Lung (tissue), 12 donors: ENCODE results near the gene PSEN2. TPM values are rescaled to one million over a fixed set of nuclear protein-coding genes. Genes with fewer than 3 reads are reported as not detected.

ENCODE experiments used
- ATAC-seq: fragments of 200-7000 bp; cut with Tn5 transposase; one replicate; pipeline ENCODE4 v1.9.1; 2020; ENCODE audit warnings: moderate number of reproducible peaks; ENCODE audit not compliant: insufficient read depth, low FRiP score
- DNase-seq, 3 donors: peaks; one replicate each; pipeline ENCODE4 v3.0.0-alpha.2; 2013 to 2017
- H3K27ac ChIP-seq, 2 donors: one replicate each; pipeline ENCODE4 v1.5.1; 2013; ENCODE audit warnings: mild to moderate bottlenecking in 2 of 2, moderate library complexity in 2 of 2, control low read depth in 1 of 2, inconsistent platforms in 1 of 2, low read depth in 1 of 2, low read length in 1 of 2
- H3K27me3 ChIP-seq, 3 donors: one replicate each; pipeline ENCODE4 v1.5.1; 2013; ENCODE audit warnings: low read length in 2 of 3; ENCODE audit not compliant: control insufficient read depth in 3 of 3, insufficient read depth in 3 of 3
- H3K36me3 ChIP-seq, 4 donors: one replicate each; pipeline ENCODE4 v1.5.1; 2013; ENCODE audit warnings: low read length in 4 of 4, mild to moderate bottlenecking in 1 of 4, moderate library complexity in 1 of 4; ENCODE audit not compliant: control insufficient read depth in 4 of 4, insufficient read depth in 4 of 4
- H3K4me1 ChIP-seq, 5 donors: one replicate each; pipeline ENCODE4 v1.5.1; 2013; ENCODE audit warnings: low read length in 5 of 5, mild to moderate bottlenecking in 2 of 5, moderate library complexity in 1 of 5; ENCODE audit not compliant: control insufficient read depth in 5 of 5, insufficient read depth in 5 of 5
- H3K4me3 ChIP-seq: one replicate; pipeline ENCODE4 v1.5.1; 2013; ENCODE audit warnings: mild to moderate bottlenecking, control low read depth, moderate library complexity
- H3K9ac ChIP-seq, 2 donors: one replicate each; pipeline ENCODE4 v1.5.1; 2013; ENCODE audit warnings: low read length in 2 of 2, control low read depth in 1 of 2; ENCODE audit not compliant: insufficient read depth in 1 of 2
- H3K9me3 ChIP-seq, 4 donors: one replicate each; pipeline ENCODE4 v1.5.1; 2013; ENCODE audit warnings: low read length in 3 of 4, mild to moderate bottlenecking in 1 of 4, moderate library complexity in 1 of 4; ENCODE audit not compliant: control insufficient read depth in 4 of 4, insufficient read depth in 3 of 4
- WGBS, 2 donors: extraction: QIAGEN DNeasy Blood & Tissue Kit; methylation state at CpG; one replicate each; pipeline ENCODE4 v1.1.7; 2013; 5-methylcytosine and 5-hydroxymethylcytosine counted together
- polyA plus RNA-seq, 2 donors: library from polyadenylated mRNA; stranded (reverse); fragments of 200-250 nt; gene quantifications; one replicate each; pipeline ENCODE4 v1.2.1, GENCODE V29; 2013
- total RNA-seq, 2 donors: library from RNA; depleted of rRNA in 1 of 2; stranded (reverse); fragments of >200 nt in 1 of 2; gene quantifications; one replicate each; pipeline ENCODE4 v1.2.1, GENCODE V29; 2014 to 2021
- TF ChIP-seq, protein P1 (sequence below): IDR thresholded peaks from 2 replicates; pipeline ENCODE4 v1.5.1; 2012; ENCODE audit warnings: mild to moderate bottlenecking; ENCODE audit errors: control extremely low read depth, extremely low read depth
- donor health status: control.
- donor health status: control.
- donor health status: Bipolar disorder and iron deficiency.
- donor health status: healthy.
- donor health status: DM: yes; HTN: yes; CAD: no.

Gene PSEN2
- total and polyA plus RNA-seq, 4 donors = 16.4 to 28.1 (median 18.7) TPM

DNA sequence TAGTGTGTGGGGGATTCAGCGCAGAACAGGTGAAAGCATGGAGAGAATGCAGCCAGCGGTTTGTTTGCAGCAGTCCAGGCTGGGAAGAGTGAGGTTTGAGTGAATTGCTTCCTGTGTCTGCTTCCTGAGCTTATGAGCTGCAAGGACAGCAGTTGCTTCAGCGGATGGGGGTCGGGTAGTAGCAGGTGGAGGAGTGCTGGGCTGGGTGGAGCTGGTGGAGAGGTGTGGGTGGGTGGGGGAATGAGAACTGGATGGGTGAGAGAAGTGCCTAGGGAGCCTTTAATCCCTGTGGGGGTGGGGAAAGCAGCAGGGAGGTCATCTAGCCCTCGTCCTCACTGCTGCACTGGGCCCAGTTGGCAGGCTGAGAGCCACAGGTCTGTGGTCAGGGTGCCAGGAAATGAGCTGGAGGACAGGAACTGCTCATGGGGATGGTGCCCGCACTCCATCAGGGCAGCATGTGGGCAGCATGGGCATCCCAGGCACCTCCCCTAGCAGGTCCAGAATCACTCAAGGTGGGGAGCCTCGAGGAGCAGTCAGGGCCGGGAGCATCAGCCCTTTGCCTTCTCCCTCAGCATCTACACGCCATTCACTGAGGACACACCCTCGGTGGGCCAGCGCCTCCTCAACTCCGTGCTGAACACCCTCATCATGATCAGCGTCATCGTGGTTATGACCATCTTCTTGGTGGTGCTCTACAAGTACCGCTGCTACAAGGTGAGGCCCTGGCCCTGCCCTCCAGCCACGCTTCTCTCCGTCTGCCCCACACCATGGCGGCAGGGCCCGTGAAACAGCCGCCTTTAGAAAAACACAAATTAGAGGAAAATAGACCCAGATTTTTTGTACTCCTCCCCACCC is 14.8 kb downstream of the PSEN2 start:
- Histone ChIP-seq H3K9me3 (peaks cover 0 to 2% (median 0%) of the 10 kb centered on the region in 4 donors), H3K27ac (no peak overlapping the region), H3K27me3 (no peaks in the 10 kb centered on the region), H3K9ac (no peak overlapping the region), H3K4me1 (peaks cover 4 to 34% (median 12%) of the 10 kb centered on the region in 5 donors), H3K36me3 (peaks cover 0 to 31% (median 0%) of the 10 kb centered on the region in 4 donors), H3K4me3 (no peak overlapping the region)
- ATAC-seq (no peak), DNase-seq (no peak)
- whole genome bisulfite sequencing, 2 donors = 62 to 72% methylated on average over 20 of the region's 20 CpGs
- TF ChIP-seq, protein P1, sequence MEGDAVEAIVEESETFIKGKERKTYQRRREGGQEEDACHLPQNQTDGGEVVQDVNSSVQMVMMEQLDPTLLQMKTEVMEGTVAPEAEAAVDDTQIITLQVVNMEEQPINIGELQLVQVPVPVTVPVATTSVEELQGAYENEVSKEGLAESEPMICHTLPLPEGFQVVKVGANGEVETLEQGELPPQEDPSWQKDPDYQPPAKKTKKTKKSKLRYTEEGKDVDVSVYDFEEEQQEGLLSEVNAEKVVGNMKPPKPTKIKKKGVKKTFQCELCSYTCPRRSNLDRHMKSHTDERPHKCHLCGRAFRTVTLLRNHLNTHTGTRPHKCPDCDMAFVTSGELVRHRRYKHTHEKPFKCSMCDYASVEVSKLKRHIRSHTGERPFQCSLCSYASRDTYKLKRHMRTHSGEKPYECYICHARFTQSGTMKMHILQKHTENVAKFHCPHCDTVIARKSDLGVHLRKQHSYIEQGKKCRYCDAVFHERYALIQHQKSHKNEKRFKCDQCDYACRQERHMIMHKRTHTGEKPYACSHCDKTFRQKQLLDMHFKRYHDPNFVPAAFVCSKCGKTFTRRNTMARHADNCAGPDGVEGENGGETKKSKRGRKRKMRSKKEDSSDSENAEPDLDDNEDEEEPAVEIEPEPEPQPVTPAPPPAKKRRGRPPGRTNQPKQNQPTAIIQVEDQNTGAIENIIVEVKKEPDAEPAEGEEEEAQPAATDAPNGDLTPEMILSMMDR = no peak

DNA sequence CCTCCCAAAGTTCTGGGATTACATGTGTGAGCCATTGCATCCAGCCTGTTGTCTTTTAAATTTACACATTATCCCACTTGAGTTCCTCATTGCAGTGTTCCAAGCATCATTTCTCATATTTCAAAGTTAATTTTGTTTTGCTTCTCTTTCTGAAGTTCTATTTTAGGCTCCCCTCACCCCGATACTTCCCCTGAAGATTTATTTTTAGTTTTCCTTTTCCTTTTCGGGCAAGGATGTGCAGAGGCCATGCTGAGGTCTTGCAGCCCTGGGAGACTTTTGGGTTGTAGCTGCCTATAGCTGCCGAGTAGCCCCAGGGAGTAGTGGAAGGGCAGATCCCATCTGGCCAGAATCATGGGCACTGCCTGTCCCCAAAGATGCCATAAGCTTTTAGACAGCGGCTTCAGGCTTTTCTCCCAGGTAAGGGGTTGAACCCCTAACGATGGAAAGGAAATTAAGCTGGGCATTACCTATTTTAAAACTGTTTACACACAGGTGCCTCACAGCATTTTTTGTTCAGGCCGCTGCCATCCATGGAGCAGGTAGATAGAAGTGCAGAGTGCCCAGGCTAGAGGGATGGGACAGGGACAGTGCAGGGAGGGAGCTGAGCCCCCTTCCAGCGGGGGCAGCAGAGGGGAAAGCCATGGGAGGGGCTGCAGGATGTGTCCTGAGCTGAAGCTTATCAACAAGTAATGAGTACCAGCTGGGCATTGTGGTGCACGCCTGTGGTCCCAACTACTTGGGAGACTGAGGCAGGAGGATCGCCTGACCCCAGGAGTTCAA is 15.9 kb downstream of the PSEN2 start:
- no peak for DNase-seq
- H3K9me3 ChIP-seq = peaks cover 0 to 2% (median 0%) of the 10 kb centered on the region in 4 donors
- no peak overlapping the region for H3K4me3 ChIP-seq
- no peak for ATAC-seq
- H3K4me1 ChIP-seq = peaks cover 4 to 34% (median 12%) of the 10 kb centered on the region in 5 donors
- TF ChIP-seq, protein P1 = no peak
- H3K27me3 ChIP-seq = no peaks in the 10 kb centered on the region
- 55 to 64% methylated on average over 9 of the region's 9 CpGs for WGBS, 2 donors
- no peak overlapping the region for H3K27ac ChIP-seq
- H3K36me3 ChIP-seq = peaks cover 0 to 34% (median 0%) of the 10 kb centered on the region in 4 donors
- no peak overlapping the region for H3K9ac ChIP-seq

DNA sequence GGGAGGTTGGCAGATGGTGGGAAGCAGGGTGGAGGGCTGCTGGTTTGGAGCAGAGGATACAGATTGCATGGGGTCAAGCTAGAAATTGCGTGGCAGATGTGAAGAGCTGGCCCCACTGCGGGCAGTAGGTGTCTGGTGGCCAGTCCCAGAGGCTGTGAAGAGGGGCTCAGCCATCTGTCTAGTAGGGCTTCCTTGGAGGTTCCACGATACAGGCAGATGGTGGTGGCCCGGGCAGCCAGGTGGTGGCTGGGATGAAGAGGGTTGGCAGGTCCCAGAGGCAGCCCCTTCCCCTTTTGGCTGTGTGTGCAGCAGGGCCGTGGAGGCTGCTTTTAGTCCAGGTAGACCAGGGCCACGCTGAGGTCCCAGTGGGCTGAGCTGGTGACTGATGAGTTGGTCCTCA is 16.6 kb downstream of the PSEN2 start:
- Histone ChIP-seq H3K27me3 (no peaks in the 10 kb centered on the region), H3K27ac (no peak overlapping the region), H3K9ac (no peak overlapping the region), H3K4me3 (no peak overlapping the region), H3K9me3 (peaks cover 0 to 2% (median 0%) of the 10 kb centered on the region in 4 donors), H3K4me1 (peaks cover 4 to 32% (median 12%) of the 10 kb centered on the region in 5 donors), H3K36me3 (peaks cover 0 to 38% (median 0%) of the 10 kb centered on the region in 4 donors)
- 96 to 99% methylated on average over 6 of the region's 6 CpGs for WGBS, 2 donors
- TF ChIP-seq, protein P1 = no peak
- DNase-seq (no peak), ATAC-seq (no peak)
